ENCODE data around the gene MBP. TPM values are rescaled to one million over a fixed set of nuclear protein-coding genes. Genes with fewer than 3 reads are reported as not detected.

Gene MBP
- total RNA-seq, 2 donors from 2014 or later, result 43.0 to 65.8 TPM

DNA sequence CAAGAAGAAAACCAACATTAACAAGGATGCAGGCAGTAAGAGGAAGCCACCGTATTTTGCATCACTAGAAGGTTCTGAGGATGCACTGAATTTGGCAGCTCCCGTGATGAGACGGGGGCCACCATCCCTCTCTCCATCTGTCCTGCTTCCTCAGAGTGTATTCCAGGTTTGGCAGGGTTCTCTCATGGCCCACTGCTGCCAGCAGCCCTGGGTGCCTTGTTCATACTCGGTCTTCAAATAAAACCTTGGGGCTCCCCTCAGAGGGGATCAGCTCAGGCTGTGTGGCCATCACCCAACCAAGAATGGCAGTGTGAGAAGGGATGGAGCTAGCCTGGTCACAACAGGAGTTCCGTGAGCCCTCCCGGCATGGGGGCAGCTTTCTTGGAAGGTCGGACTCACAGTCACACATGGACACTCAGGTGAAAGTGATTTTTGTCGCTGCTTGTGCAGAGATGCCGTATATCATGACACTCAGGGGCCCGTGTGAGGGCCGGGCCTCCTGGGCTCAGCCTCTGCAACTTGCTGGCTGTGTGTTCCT is 12.8 kb upstream of the MBP start:
- Histone ChIP-seq H3K27me3 (no peaks in the 10 kb centered on the region), H3K4me1 (no peaks in the 10 kb centered on the region), H3K27ac (no peak overlapping the region), H3K36me3 (no peaks in the 10 kb centered on the region), H3K9me3 (no peaks in the 10 kb centered on the region), H3K4me3 (no peak overlapping the region), H3K9ac (ENCODE audit: low read depth in 2 of 2, low read length in 2 of 2) (no peak overlapping the region)
- intact Hi-C loops (cut with DNase I), result no loop called here
- no peak for TF ChIP-seq CTCF (IDR thresholded peaks at IDR 0.05)
- no peak for DNase-seq

- DNase-seq, result no peak
- H3K9me3 ChIP-seq, result no peaks in the 10 kb centered on the region
- H3K4me1 ChIP-seq, result no peaks in the 10 kb centered on the region
- no peak for TF ChIP-seq CTCF (IDR thresholded peaks at IDR 0.05)
- no peak overlapping the region for H3K4me3 ChIP-seq
- no peaks in the 10 kb centered on the region for H3K36me3 ChIP-seq
- no peaks in the 10 kb centered on the region for H3K27me3 ChIP-seq
- intact Hi-C loops (cut with DNase I), result loop anchor here (5.0 kb wide), 1 partner anchor 63 kb away; no protein-coding TSS in a partner anchor
- no peak overlapping the region for H3K27ac ChIP-seq
- H3K9ac ChIP-seq (ENCODE audit: low read depth in 2 of 2, low read length in 2 of 2), result no peak overlapping the region
Observed at GRCh38 chr18:77144451-77145118, 12.0 kb upstream of the MBP start.

GRCh38 chr18:77144046-77144445 is 11.5 kb upstream of the MBP start:
- Histone ChIP-seq H3K4me1 (no peaks in the 10 kb centered on the region), H3K9me3 (no peaks in the 10 kb centered on the region), H3K27ac (no peak overlapping the region), H3K27me3 (no peaks in the 10 kb centered on the region), H3K36me3 (no peaks in the 10 kb centered on the region), H3K9ac (ENCODE audit: low read depth in 2 of 2, low read length in 2 of 2) (no peak overlapping the region), H3K4me3 (no peak overlapping the region)
- intact Hi-C loops (cut with DNase I), result loop anchor here (5.0 kb wide), 1 partner anchor 63 kb away; no protein-coding TSS in a partner anchor
- DNase-seq, result no peak
- no peak for TF ChIP-seq CTCF (IDR thresholded peaks at IDR 0.05)

DNA sequence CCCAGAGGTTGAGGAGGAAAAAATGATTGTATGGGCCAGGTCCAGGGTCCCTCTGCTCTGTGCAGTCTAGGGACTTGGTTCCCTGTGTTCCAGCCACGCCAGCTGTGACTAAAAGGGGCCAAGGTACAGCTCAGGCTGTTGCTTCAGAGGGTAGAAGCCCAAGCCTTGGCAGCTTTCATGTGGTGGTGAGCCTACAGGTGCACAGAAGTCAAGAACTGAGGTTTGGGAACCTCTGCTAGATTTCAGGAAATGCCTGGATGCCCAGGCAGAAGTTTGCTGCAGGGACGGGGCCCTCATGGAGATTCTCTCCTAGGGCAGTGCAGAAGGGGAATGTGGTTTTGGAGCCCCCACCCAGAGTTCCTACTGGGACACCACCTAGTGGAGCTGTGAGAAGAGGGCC is 10.6 kb upstream of the MBP start:
- TF ChIP-seq CTCF (IDR thresholded peaks at IDR 0.05), result no peak
- Histone ChIP-seq H3K4me1 (no peaks in the 10 kb centered on the region), H3K27me3 (no peaks in the 10 kb centered on the region), H3K27ac (no peak overlapping the region), H3K9ac (ENCODE audit: low read depth in 2 of 2, low read length in 2 of 2) (no peak overlapping the region), H3K36me3 (no peaks in the 10 kb centered on the region), H3K4me3 (no peak overlapping the region), H3K9me3 (no peaks in the 10 kb centered on the region)
- DNase-seq, result no peak
- intact Hi-C loops (cut with DNase I), result loop anchor here (5.0 kb wide), 1 partner anchor 64 kb away; no protein-coding TSS in a partner anchor

- Histone ChIP-seq H3K27ac (no peak overlapping the region), H3K9ac (ENCODE audit: low read depth in 2 of 2, low read length in 2 of 2) (no peak overlapping the region), H3K36me3 (no peaks in the 10 kb centered on the region), H3K4me1 (no peaks in the 10 kb centered on the region), H3K4me3 (no peak overlapping the region), H3K9me3 (no peaks in the 10 kb centered on the region), H3K27me3 (no peaks in the 10 kb centered on the region)
- DNase-seq, result no peak
- intact Hi-C loops (cut with DNase I), result loop anchor here (5.0 kb wide), 1 partner anchor 66 kb away; no protein-coding TSS in a partner anchor
- TF ChIP-seq CTCF (IDR thresholded peaks at IDR 0.05), result no peak
Observed at GRCh38 chr18:77141401-77142118, 9.0 kb upstream of the MBP start.
